ENCODE measurements around the gene TMCC2.
"Not testable (repeated sequence)": the region's sequence is repeated elsewhere in the genome, so short reads cannot be mapped to it uniquely, and the experiment has no call there.

Gene TMCC2

GRCh38 chr1:205227584-205228013 is at the start of gene TMCC2:
Gene TMCC2, plus strand, starts transcription at chr1:205227946. Its CDS starts 619 bp downstream, at chr1:205228565.
- no peak for TF ChIP-seq CTCF (conservative IDR thresholded peaks at IDR 0.05; ENCODE audit: low read depth, low read length)
- peak; percentile 46 for DNase-seq (ENCODE audit: low read depth)
- peak within 1 kb of the TSS; percentile 71 for H3K4me3 ChIP-seq (ENCODE audit: low read length)

- H3K4me3 ChIP-seq (ENCODE audit: low read length): no peak overlapping the region
- TF ChIP-seq CTCF (conservative IDR thresholded peaks at IDR 0.05; ENCODE audit: low read depth, low read length): no peak
- DNase-seq (ENCODE audit: low read depth): no peak
Observed at GRCh38 chr1:205179842-205180241, 47.9 kb upstream of the TMCC2 start.

- not testable (repeated sequence) for DNase-seq (ENCODE audit: low read depth); H3K4me3 ChIP-seq (ENCODE audit: low read length)
Observed at GRCh38 chr1:205180331-205180730, 47.4 kb upstream of the TMCC2 start.

- TF ChIP-seq CTCF (conservative IDR thresholded peaks at IDR 0.05; ENCODE audit: low read depth, low read length): no peak
- no peak for DNase-seq (ENCODE audit: low read depth)
- H3K4me3 ChIP-seq (ENCODE audit: low read length): no peak overlapping the region
Observed at GRCh38 chr1:205182930-205183329, 44.8 kb upstream of the TMCC2 start.

GRCh38 chr1:205183676-205184335 is 43.9 kb upstream of the TMCC2 start:
- no peak overlapping the region for H3K4me3 ChIP-seq (ENCODE audit: low read length)
- no peak for TF ChIP-seq CTCF (conservative IDR thresholded peaks at IDR 0.05; ENCODE audit: low read depth, low read length)
- DNase-seq (ENCODE audit: low read depth): no peak

- no peak overlapping the region for H3K4me3 ChIP-seq (ENCODE audit: low read length)
- TF ChIP-seq CTCF (conservative IDR thresholded peaks at IDR 0.05; ENCODE audit: low read depth, low read length): no peak
- no peak for DNase-seq (ENCODE audit: low read depth)
Observed at GRCh38 chr1:205186191-205186590, 41.6 kb upstream of the TMCC2 start.

- no peak for TF ChIP-seq CTCF (conservative IDR thresholded peaks at IDR 0.05; ENCODE audit: low read depth, low read length)
- no peak overlapping the region for H3K4me3 ChIP-seq (ENCODE audit: low read length)
- DNase-seq (ENCODE audit: low read depth): no peak
Observed at GRCh38 chr1:205187420-205187819, 40.3 kb upstream of the TMCC2 start.
